22Rv1 (cell line): Measurements from ENCODE around the gene ACOX1.

ENCODE experiments used
- ZFX ChIP-seq: fragments of 450-650 bp; IDR thresholded peaks from 2 replicates; pipeline ENCODE4 v1.6.1; 2017; ENCODE audit warnings: antibody characterized with exemption, borderline replicate concordance
- TF ChIP-seq, protein P1 (sequence below): fragments of 450-650 bp; IDR thresholded peaks from 2 replicates; pipeline ENCODE4 v1.5.1; 2017; ENCODE audit warnings: mild to moderate bottlenecking

DNA sequence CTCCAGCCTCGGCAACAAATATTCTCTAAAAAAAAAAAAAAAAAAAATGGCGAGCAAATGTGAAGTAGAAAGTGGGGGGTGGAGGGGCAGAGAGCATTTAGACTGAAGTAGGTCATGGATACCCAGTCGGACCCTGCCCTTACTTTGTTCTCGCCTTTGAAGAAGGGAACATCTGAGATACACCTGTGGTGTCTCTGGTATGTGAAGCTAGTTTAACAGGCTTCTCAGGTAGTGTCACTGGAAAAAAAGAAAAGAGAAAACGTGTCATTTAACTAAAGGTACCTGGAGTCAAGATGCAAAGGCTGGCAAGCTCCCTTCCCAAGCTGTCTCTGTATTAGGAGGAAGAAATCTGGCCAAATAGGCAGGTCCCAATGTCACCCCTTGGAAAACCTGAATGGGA, 46.1 kb downstream of the ACOX1 start:
- TF ChIP-seq, protein P1, sequence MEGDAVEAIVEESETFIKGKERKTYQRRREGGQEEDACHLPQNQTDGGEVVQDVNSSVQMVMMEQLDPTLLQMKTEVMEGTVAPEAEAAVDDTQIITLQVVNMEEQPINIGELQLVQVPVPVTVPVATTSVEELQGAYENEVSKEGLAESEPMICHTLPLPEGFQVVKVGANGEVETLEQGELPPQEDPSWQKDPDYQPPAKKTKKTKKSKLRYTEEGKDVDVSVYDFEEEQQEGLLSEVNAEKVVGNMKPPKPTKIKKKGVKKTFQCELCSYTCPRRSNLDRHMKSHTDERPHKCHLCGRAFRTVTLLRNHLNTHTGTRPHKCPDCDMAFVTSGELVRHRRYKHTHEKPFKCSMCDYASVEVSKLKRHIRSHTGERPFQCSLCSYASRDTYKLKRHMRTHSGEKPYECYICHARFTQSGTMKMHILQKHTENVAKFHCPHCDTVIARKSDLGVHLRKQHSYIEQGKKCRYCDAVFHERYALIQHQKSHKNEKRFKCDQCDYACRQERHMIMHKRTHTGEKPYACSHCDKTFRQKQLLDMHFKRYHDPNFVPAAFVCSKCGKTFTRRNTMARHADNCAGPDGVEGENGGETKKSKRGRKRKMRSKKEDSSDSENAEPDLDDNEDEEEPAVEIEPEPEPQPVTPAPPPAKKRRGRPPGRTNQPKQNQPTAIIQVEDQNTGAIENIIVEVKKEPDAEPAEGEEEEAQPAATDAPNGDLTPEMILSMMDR, result no peak
- no peak for TF ChIP-seq ZFX
